CD4-positive, CD25-positive, alpha-beta regulatory T cell (primary cell): ENCODE data around the gene ZBTB7B. TPM values are rescaled to one million over a fixed set of nuclear protein-coding genes. Genes with fewer than 3 reads are reported as not detected.

Source experiments
- ATAC-seq, 2 donors: fragments of 150-1000 bp; cut with Tn5 transposase; one replicate each; pipeline ENCODE4 v1.10.0; 2021; ENCODE audit warnings: low read depth in 2 of 2, moderate number of reproducible peaks in 2 of 2, moderate library complexity in 1 of 2
- DNase-seq, 3 donors: peaks; one replicate each; pipeline versions ENCODE4 v3.0.0 to v3.0.0-alpha.2; 2012 to 2022; ENCODE audit warnings: mixed read lengths in 1 of 3
- H3K27ac ChIP-seq: one replicate; pipeline ENCODE4 v1.7.0; 2013; ENCODE audit warnings: mild to moderate bottlenecking, low read length; ENCODE audit not compliant: insufficient read depth, poor library complexity, severe bottlenecking
- H3K27me3 ChIP-seq: one replicate; pipeline ENCODE4 v1.7.0; 2013; ENCODE audit warnings: low read length; ENCODE audit not compliant: control insufficient read depth, insufficient read depth
- H3K36me3 ChIP-seq: one replicate; pipeline ENCODE4 v1.7.0; 2013; ENCODE audit warnings: mild to moderate bottlenecking, low read length, moderate library complexity; ENCODE audit not compliant: control insufficient read depth, insufficient read depth
- H3K4me1 ChIP-seq: 2 replicates; pipeline ENCODE4 v1.7.0; 2013; ENCODE audit warnings: mild to moderate bottlenecking, low read length; ENCODE audit not compliant: insufficient read depth, control insufficient read depth, poor library complexity, severe bottlenecking
- H3K4me3 ChIP-seq: one replicate; pipeline ENCODE4 v1.7.0; 2013; ENCODE audit warnings: low read depth, mild to moderate bottlenecking, low read length, moderate library complexity
- H3K9me3 ChIP-seq, 2 experiments: 1 replicate in 1 of 2; 2 replicates in 1 of 2; pipeline ENCODE4 v1.7.0; 2013; ENCODE audit warnings: low read length in 2 of 2, mild to moderate bottlenecking in 1 of 2, moderate library complexity in 1 of 2; ENCODE audit not compliant: control insufficient read depth in 2 of 2
- H3K27ac Mint-ChIP-seq, 3 donors: one replicate each; pipeline ENCODE4 v1.8.0; 2020 to 2022; ENCODE audit warnings: mild to moderate bottlenecking in 3 of 3, mixed read lengths in 3 of 3, moderate library complexity in 2 of 3
- H3K27me3 Mint-ChIP-seq: one replicate; pipeline ENCODE4 v1.8.0; 2022; ENCODE audit warnings: mild to moderate bottlenecking, mixed read lengths
- H3K36me3 Mint-ChIP-seq: one replicate; pipeline ENCODE4 v1.8.0; 2020; ENCODE audit warnings: mixed read lengths
- H3K4me1 Mint-ChIP-seq, 4 donors: one replicate each; pipeline ENCODE4 v1.8.0; 2020 to 2022; ENCODE audit warnings: mixed read lengths in 4 of 4, mild to moderate bottlenecking in 1 of 4
- H3K4me3 Mint-ChIP-seq, 4 donors: one replicate each; pipeline ENCODE4 v1.8.0; 2020 to 2022; ENCODE audit warnings: mild to moderate bottlenecking in 4 of 4, mixed read lengths in 4 of 4, moderate library complexity in 3 of 4
- H3K9me3 Mint-ChIP-seq, 7 donors: one replicate each; pipeline ENCODE4 v1.8.0; 2020 to 2022; ENCODE audit warnings: mixed read lengths in 7 of 7, mild to moderate bottlenecking in 3 of 7, moderate library complexity in 2 of 7
- polyA plus RNA-seq, 4 donors: library from polyadenylated mRNA; unstranded; fragments of 300-500 nt; fragmentation: Illumina TruSeq; gene quantifications; one replicate each; pipeline ENCODE4 v1.2.3, GENCODE V29; 2021
- total RNA-seq: library from RNA; stranded (reverse); gene quantifications from one replicate; pipeline ENCODE4 v1.2.3, GENCODE V29; 2022

ZBTB7B gene
- total and polyA plus RNA-seq, 5 donors from 2014 or later: 3.7 to 68.0 (median 6.2) TPM

DNA sequence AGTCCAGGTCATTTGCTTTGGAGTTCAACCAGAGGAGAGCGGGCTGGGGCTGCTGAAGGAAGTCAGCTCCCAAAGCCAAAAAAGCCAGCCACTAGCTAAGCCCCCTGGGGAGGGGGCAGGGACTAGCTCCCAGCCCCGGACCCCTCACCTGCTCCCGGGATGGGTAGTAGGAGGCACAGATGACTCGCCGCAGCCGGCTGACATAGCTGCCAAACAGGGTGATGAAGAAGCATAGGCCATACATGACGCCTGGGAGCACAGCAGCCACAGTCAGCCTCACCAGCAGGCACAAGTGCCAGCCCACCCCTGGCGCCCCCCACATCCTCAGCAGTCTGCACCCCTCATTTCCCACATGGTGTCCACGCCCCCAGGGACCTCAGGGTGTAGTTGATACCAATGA lies 23.6 kb downstream of the ZBTB7B start:
- Histone ChIP-seq H3K27ac (no peak overlapping the region), H3K36me3 (no peaks in the 10 kb centered on the region), H3K4me3 (no peak overlapping the region), H3K4me1 (no peaks in the 10 kb centered on the region), H3K27me3 (no peaks in the 10 kb centered on the region), H3K9me3 (no peaks in the 10 kb centered on the region)
- no peak overlapping the region for H3K27ac Mint-ChIP-seq
- H3K27me3 Mint-ChIP-seq: no peaks in the 10 kb centered on the region
- DNase-seq (no peak), ATAC-seq (no peak)
- no peak overlapping the region for H3K4me3 Mint-ChIP-seq
- H3K36me3 Mint-ChIP-seq: no peaks in the 10 kb centered on the region
- peaks cover 0 to 3% (median 0%) of the 10 kb centered on the region in 7 donors for H3K9me3 Mint-ChIP-seq
- peaks cover 0 to 6% (median 4%) of the 10 kb centered on the region in 4 donors for H3K4me1 Mint-ChIP-seq

DNA sequence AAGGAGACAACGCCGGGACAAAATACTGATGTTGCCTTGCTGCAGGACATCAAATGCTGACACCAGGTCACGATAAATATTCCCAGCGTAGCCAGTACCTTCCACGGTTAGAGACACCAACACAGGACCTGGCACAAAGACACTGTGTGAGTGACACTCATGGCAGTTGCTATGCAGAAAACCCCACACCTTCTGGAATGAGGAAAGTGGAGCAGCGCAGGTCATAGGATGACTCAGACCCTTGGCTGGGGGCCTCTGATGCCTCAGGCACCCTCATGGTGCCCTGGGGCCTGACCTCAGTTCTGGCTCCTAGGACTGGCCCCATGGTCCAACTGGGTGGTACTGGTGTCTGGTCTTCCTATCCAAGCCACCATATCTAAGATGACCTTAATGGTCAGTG lies 24.0 kb downstream of the ZBTB7B start:
- Histone ChIP-seq H3K4me3 (no peak overlapping the region), H3K4me1 (no peaks in the 10 kb centered on the region), H3K27me3 (no peaks in the 10 kb centered on the region), H3K27ac (no peak overlapping the region), H3K36me3 (no peaks in the 10 kb centered on the region), H3K9me3 (no peaks in the 10 kb centered on the region)
- Mint-ChIP-seq H3K27ac (no peak overlapping the region), H3K9me3 (peaks cover 0 to 3% (median 0%) of the 10 kb centered on the region in 7 donors), H3K4me1 (peaks cover 0 to 4% (median under 1%) of the 10 kb centered on the region in 4 donors), H3K36me3 (no peaks in the 10 kb centered on the region), H3K27me3 (no peaks in the 10 kb centered on the region), H3K4me3 (no peak overlapping the region)
- no peak for DNase-seq
- no peak for ATAC-seq

DNA sequence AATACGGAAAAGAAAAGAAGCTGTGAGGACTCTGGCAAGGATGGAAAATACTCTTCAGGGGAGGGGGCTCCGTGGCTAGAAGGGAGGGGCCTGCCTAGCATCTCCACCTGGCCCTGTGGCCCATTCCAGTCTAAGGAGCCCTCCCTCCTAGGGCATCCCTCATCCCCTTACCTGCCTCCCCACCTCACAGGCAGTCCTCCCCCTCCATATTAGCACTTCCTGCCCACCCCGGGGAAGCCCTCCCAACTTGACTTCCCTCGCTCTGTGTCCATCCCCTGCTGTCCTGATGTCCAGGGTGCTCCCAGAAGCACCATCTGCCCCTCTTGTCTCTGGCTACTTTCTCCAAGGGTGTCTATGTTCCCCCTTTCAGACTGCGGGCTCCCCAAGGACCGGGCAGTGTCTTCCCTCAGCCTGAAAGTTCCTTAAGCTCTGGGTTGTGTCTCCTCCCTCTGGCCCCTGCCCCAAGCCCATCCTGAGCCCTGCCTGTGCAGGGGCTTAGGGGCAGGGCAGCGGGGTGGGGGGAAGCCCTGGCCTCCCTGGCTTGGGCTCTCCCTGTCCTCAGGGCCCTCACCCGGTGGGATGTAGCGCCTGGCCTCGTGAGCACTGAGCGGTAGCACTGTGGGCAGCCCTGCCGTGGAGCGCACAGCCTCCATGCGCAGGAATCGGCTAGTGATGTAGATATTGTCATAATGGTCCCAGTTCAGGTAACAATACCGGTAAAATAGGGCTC lies 27.1 kb downstream of the ZBTB7B start:
- no peaks in the 10 kb centered on the region for H3K4me1 Mint-ChIP-seq
- no peak overlapping the region for H3K27ac ChIP-seq
- H3K4me1 ChIP-seq: no peaks in the 10 kb centered on the region
- ATAC-seq (no peak), DNase-seq (no peak)
- H3K27ac Mint-ChIP-seq: peak overlapping the region in 1 of 3 donors; percentile 56
- H3K9me3 ChIP-seq: no peaks in the 10 kb centered on the region
- no peak overlapping the region for H3K4me3 ChIP-seq
- H3K27me3 ChIP-seq: no peaks in the 10 kb centered on the region
- no peaks in the 10 kb centered on the region for H3K36me3 Mint-ChIP-seq
- H3K36me3 ChIP-seq: no peaks in the 10 kb centered on the region
- no peaks in the 10 kb centered on the region for H3K27me3 Mint-ChIP-seq
- peaks cover 0 to 3% (median 0%) of the 10 kb centered on the region in 7 donors for H3K9me3 Mint-ChIP-seq
- H3K4me3 Mint-ChIP-seq: no peak overlapping the region

DNA sequence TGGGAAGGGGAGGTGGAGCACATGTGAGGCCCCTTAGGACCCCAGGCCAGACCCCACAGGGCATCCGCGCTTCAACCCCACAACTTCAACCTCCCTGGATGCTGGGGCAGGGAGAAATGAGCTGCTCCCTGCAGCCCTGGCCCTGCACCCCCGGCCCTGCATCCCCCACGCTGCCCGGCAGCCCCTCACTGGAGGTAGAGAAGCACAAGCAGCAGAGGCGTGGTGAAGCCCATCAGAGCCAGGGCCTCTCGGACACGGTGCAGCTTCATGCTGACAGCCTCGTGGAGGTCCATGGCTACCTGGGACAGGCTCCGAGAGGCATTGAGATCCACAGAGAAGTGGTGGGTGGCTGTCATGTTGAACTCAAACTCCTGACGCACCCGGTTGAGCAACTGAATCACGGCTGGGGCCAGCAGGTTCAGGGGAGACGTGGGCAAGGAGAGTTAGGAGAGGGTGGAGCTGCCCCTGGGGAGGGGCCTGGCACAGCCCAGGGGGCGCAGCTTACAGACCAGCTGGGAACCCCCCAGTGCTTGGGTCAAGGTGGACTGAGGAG lies 27.7 kb downstream of the ZBTB7B start:
- Mint-ChIP-seq H3K4me3 (no peak overlapping the region), H3K27ac (no peak overlapping the region), H3K27me3 (peaks cover 2% of the 10 kb centered on the region), H3K4me1 (no peaks in the 10 kb centered on the region), H3K9me3 (peaks cover 0 to 3% (median 0%) of the 10 kb centered on the region in 7 donors), H3K36me3 (no peaks in the 10 kb centered on the region)
- ATAC-seq (no peak), DNase-seq (no peak)
- H3K27ac ChIP-seq: no peak overlapping the region
- no peaks in the 10 kb centered on the region for H3K36me3 ChIP-seq
- no peak overlapping the region for H3K4me3 ChIP-seq
- no peaks in the 10 kb centered on the region for H3K4me1 ChIP-seq
- no peaks in the 10 kb centered on the region for H3K27me3 ChIP-seq
- no peaks in the 10 kb centered on the region for H3K9me3 ChIP-seq

DNA sequence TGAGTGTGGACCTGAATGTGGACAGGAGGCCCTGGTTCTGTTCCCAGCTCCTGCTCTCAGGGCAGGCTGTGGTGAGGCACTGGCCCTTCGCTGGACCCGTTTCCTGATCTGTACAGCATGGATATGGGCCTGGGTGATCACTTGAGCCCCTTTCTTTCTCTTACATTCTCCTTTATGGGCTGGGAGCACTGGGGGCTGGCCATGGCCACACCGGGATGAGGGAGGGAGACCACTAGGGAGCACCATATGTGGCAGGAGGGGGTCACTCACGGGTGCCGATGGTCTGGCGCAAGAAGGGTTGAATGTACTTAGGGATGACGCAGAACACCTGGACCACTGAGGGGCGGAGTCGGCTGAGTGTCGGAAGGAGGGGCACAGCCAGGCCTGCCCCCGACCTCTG lies 28.3 kb downstream of the ZBTB7B start:
- H3K27ac Mint-ChIP-seq: no peak overlapping the region
- Histone ChIP-seq H3K36me3 (no peaks in the 10 kb centered on the region), H3K4me1 (no peaks in the 10 kb centered on the region), H3K9me3 (no peaks in the 10 kb centered on the region), H3K4me3 (no peak overlapping the region), H3K27me3 (no peaks in the 10 kb centered on the region), H3K27ac (no peak overlapping the region)
- H3K4me3 Mint-ChIP-seq: no peak overlapping the region
- DNase-seq: no peak
- H3K4me1 Mint-ChIP-seq: no peaks in the 10 kb centered on the region
- H3K36me3 Mint-ChIP-seq: no peaks in the 10 kb centered on the region
- ATAC-seq: no peak
- peaks cover 0 to 3% (median 0%) of the 10 kb centered on the region in 7 donors for H3K9me3 Mint-ChIP-seq
- H3K27me3 Mint-ChIP-seq: peaks cover 5% of the 10 kb centered on the region

DNA sequence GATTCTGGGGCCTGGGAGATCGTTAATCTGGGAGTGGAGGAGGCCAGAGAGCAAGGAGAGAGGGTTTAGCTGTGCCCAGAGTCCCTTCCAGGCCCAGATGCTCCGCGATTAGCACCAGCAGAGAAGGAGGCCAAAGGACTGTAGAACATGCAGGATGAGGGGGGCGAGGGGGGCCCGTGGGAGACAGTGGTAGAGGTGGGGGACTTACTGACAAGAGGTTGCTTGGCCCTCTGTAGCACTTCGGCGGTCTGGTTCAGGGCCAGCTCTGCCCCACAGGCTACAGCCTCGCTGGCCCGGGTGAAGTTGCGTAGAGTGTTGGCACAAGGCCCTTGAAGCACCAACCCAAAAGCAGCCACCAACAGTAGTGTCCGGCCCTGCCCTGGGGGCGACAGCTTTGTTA lies 30.3 kb downstream of the ZBTB7B start:
- Mint-ChIP-seq H3K4me1 (no peaks in the 10 kb centered on the region), H3K9me3 (peaks cover 0 to 3% (median 0%) of the 10 kb centered on the region in 7 donors)
- ATAC-seq: no peak

DNA sequence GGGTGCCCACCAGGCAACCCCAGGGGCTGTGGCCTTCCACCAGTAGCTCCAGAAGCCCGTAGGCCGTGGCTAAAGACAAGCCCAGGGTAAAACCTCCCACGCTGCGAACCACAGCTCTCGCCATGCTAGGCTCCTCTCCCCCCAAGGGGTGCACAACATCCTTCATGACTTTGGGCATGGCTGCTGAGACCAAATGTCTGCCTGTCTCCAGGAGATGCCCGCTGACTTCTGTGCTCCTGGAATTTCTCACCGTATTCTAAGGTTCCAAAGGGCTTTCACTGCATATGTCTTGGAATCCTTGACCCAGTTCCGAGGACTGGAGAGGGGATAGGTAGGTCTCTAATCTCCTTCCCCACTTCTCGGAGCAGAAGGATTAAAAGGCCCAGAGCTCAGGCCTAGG lies 30.9 kb downstream of the ZBTB7B start, which contains the start of the genes DCST1 and DCST2:
DCST1 (plus strand) TSS at position 301 of the 400 bp plus-strand sequence. CDS start 213 bp downstream, outside the sequence.
DCST2 (minus strand) TSS at position 258 of the 400 bp plus-strand sequence; CDS start at position 178, 80 bp downstream.
- ATAC-seq (no peak), DNase-seq (no peak)
- Mint-ChIP-seq H3K36me3 (no peaks in the 10 kb centered on the region), H3K9me3 (peaks cover 0 to 3% (median 0%) of the 10 kb centered on the region in 7 donors), H3K4me3 (no peak within 1 kb of the TSS), H3K27me3 (peaks cover 22% of the 10 kb centered on the region), H3K4me1 (no peaks in the 10 kb centered on the region), H3K27ac (no peak within 1 kb of the TSS)
- Histone ChIP-seq H3K36me3 (no peaks in the 10 kb centered on the region), H3K27ac (no peak within 1 kb of the TSS), H3K4me3 (no peak within 1 kb of the TSS), H3K27me3 (peaks cover 3% of the 10 kb centered on the region), H3K9me3 (no peaks in the 10 kb centered on the region), H3K4me1 (no peaks in the 10 kb centered on the region)

More for the DNA sequence above, 30.3 kb downstream of the ZBTB7B start:
- Histone ChIP-seq H3K36me3 (no peaks in the 10 kb centered on the region), H3K27me3 (no peaks in the 10 kb centered on the region), H3K4me1 (no peaks in the 10 kb centered on the region), H3K27ac (no peak overlapping the region), H3K4me3 (no peak overlapping the region), H3K9me3 (no peaks in the 10 kb centered on the region)
- H3K4me3 Mint-ChIP-seq: no peak overlapping the region
- H3K36me3 Mint-ChIP-seq: no peaks in the 10 kb centered on the region
- DNase-seq: no peak
- H3K27ac Mint-ChIP-seq: no peak overlapping the region
- H3K27me3 Mint-ChIP-seq: peaks cover 20% of the 10 kb centered on the region
